H1 (cell line): Measurements from ENCODE around the gene TMEM204. TPM values are rescaled to one million over a fixed set of nuclear protein-coding genes. Genes with fewer than 3 reads are reported as not detected.

ENCODE experiments used
- CTCF ChIA-PET: fragments of 300-600 bp; sonication (Branson Sonifier 250); formaldehyde crosslinking; loops from one replicate; lab custom pipeline; 2021; ENCODE audit not compliant: partially characterized antibody; lab: Charles Lee
- POLR2A ChIA-PET: fragments of 300-600 bp; sonication (Branson Sonifier 250); formaldehyde crosslinking; loops from one replicate; lab custom pipeline; 2021; ENCODE audit warnings: inconsistent platforms; ENCODE audit not compliant: partially characterized antibody; lab: Charles Lee
- DNase-seq, 2 experiments: peaks; one replicate each; pipeline versions ENCODE4 v3.0.0 to v3.0.0-alpha.2; 2010 to 2022; ENCODE audit warnings: low spot score in 2 of 2, low read depth in 1 of 2, mixed read lengths in 1 of 2
- FAIRE-seq: peaks from 2 replicates; lab custom pipeline; 2011; peaks lifted over from hg19 to GRCh38; lab: Jason Lieb, UNC
- H2AFZ ChIP-seq: 2 replicates; pipeline ENCODE4 v1.8.1; 2012; ENCODE audit warnings: low read length, inconsistent platforms
- H2AK5ac ChIP-seq: 2 replicates; pipeline ENCODE4 v1.6.1; 2013; ENCODE audit warnings: low read depth, low read length
- H2BK120ac ChIP-seq: replicated peaks from 2 replicates; pipeline ENCODE3; 2013; ENCODE audit warnings: low read depth, low read length, inconsistent platforms
- H2BK12ac ChIP-seq: 2 replicates; pipeline ENCODE4 v1.6.1; 2013; ENCODE audit warnings: low read depth, low read length
- H2BK15ac ChIP-seq: 2 replicates; pipeline ENCODE4 v1.6.1; 2013; ENCODE audit warnings: low read length
- H2BK20ac ChIP-seq: 2 replicates; pipeline ENCODE4 v1.6.1; 2013; ENCODE audit warnings: low read length
- H2BK5ac ChIP-seq: 2 replicates; pipeline ENCODE4 v1.6.1; 2013; ENCODE audit warnings: low read depth, low read length
- H3K14ac ChIP-seq: 2 replicates; pipeline ENCODE4 v1.6.1; 2013; ENCODE audit warnings: inconsistent platforms; ENCODE audit not compliant: insufficient read length
- H3K18ac ChIP-seq: 2 replicates; pipeline ENCODE4 v1.6.1; 2013; ENCODE audit warnings: low read length; ENCODE audit errors: extremely low read depth
- H3K23ac ChIP-seq: 2 replicates; pipeline ENCODE4 v1.6.1; 2013; ENCODE audit warnings: inconsistent platforms; ENCODE audit not compliant: insufficient read length
- H3K23me2 ChIP-seq: 2 replicates; pipeline ENCODE4 v1.6.1; 2013; ENCODE audit warnings: low read depth, low read length
- H3K27ac ChIP-seq: 2 replicates; pipeline ENCODE4 v1.6.1; 2011; ENCODE audit warnings: low read depth, low read length, inconsistent platforms
- H3K27me3 ChIP-seq, 4 experiments: replicated peaks in 1 of 4; 1 replicate in 1 of 4; 2 replicates in 3 of 4; pipeline versions ENCODE4 v1.6.1 to v1.8.1; 2011 to 2013; ENCODE audit warnings: low read length in 3 of 4, mild to moderate bottlenecking in 3 of 4, inconsistent platforms in 2 of 4, mixed read lengths in 2 of 4, moderate library complexity in 1 of 4; ENCODE audit not compliant: control insufficient read depth in 3 of 4, insufficient read depth in 3 of 4; ENCODE audit errors: extremely low read depth in 1 of 4
- H3K36me3 ChIP-seq, 4 experiments: 2 replicates each; pipeline versions ENCODE4 v1.6.1 to v1.8.1; 2011 to 2013; ENCODE audit warnings: mild to moderate bottlenecking in 4 of 4, low read length in 3 of 4, moderate library complexity in 2 of 4, control low read depth in 1 of 4, inconsistent platforms in 1 of 4; ENCODE audit not compliant: insufficient read depth in 4 of 4, control insufficient read depth in 2 of 4
- H3K4ac ChIP-seq: replicated peaks from 2 replicates; pipeline ENCODE3; 2013; ENCODE audit warnings: low read length, low read depth, mixed read lengths, inconsistent platforms; ENCODE audit not compliant: insufficient read length
- H3K4me1 ChIP-seq, 4 experiments: replicated peaks in 1 of 4; 1 replicate in 1 of 4; 2 replicates in 3 of 4; pipeline versions ENCODE4 v1.6.1 to v1.8.1; 2011 to 2013; ENCODE audit warnings: low read length in 3 of 4, inconsistent platforms in 2 of 4, mixed read lengths in 1 of 4; ENCODE audit not compliant: insufficient read depth in 4 of 4, control insufficient read depth in 3 of 4
- H3K4me2 ChIP-seq, 2 experiments: 2 replicates each; pipeline versions ENCODE4 v1.6.1 to v1.8.1; 2011 to 2013; ENCODE audit warnings: low read depth in 2 of 2, low read length in 2 of 2, control low read depth in 1 of 2, inconsistent platforms in 1 of 2, mild to moderate bottlenecking in 1 of 2; ENCODE audit not compliant: insufficient read depth in 1 of 2
- H3K4me3 ChIP-seq, 4 experiments: fragments of 200-600, 300-600 bp in 1 of 4; sonication (generic), shearing (Covaris generic), sonication (Bioruptor Twin) in 1 of 4; 2 replicates each; pipeline versions ENCODE4 v1.5.1 to v1.8.1; 2011 to 2016; ENCODE audit warnings: low read length in 4 of 4, low read depth in 3 of 4, control low read depth in 2 of 4, inconsistent platforms in 2 of 4, mild to moderate bottlenecking in 2 of 4, mixed read lengths in 1 of 4, moderate library complexity in 1 of 4; ENCODE audit not compliant: insufficient read depth in 2 of 4; ENCODE audit errors: extremely low read depth in 1 of 4
- H3K56ac ChIP-seq: replicated peaks from 2 replicates; pipeline ENCODE3; 2013; ENCODE audit warnings: low read depth, mild to moderate bottlenecking, mixed read lengths, low read length, inconsistent platforms; ENCODE audit not compliant: insufficient read length
- H3K79me1 ChIP-seq: 2 replicates; pipeline ENCODE4 v1.6.1; 2013; ENCODE audit warnings: low read depth, low read length, control low read depth
- H3K79me2 ChIP-seq, 2 experiments: 2 replicates each; pipeline versions ENCODE4 v1.6.1 to v1.8.1; 2012 to 2013; ENCODE audit warnings: low read length in 2 of 2, mild to moderate bottlenecking in 2 of 2, inconsistent platforms in 1 of 2; ENCODE audit not compliant: insufficient read depth in 2 of 2, control insufficient read depth in 1 of 2
- H3K9ac ChIP-seq, 4 experiments: replicated peaks in 1 of 4; 1 replicate in 1 of 4; 2 replicates in 3 of 4; pipeline versions ENCODE4 v1.6.1 to v1.8.1; 2011 to 2013; ENCODE audit warnings: low read depth in 3 of 4, low read length in 3 of 4, control low read depth in 2 of 4, mild to moderate bottlenecking in 2 of 4, moderate library complexity in 2 of 4, inconsistent platforms in 1 of 4; ENCODE audit errors: extremely low read depth in 1 of 4
- H3K9me3 ChIP-seq, 2 experiments: 2 replicates each; pipeline versions ENCODE4 v1.6.1 to v1.8.1; 2012 to 2013; ENCODE audit warnings: mild to moderate bottlenecking in 2 of 2, moderate library complexity in 2 of 2, control low read depth in 1 of 2, inconsistent platforms in 1 of 2, low read depth in 1 of 2, low read length in 1 of 2, mixed read lengths in 1 of 2; ENCODE audit not compliant: insufficient read depth in 2 of 2
- H4K20me1 ChIP-seq, 2 experiments: replicated peaks in 1 of 2; 2 replicates each; pipeline versions ENCODE3 to v1.8.1; 2011 to 2013; ENCODE audit warnings: inconsistent platforms in 2 of 2, low read length in 2 of 2, mild to moderate bottlenecking in 1 of 2; ENCODE audit not compliant: insufficient read depth in 2 of 2, control insufficient read depth in 1 of 2
- H4K5ac ChIP-seq: 2 replicates; pipeline ENCODE4 v1.6.1; 2013; ENCODE audit warnings: low read length, low read depth, mixed read lengths, inconsistent platforms; ENCODE audit not compliant: insufficient read length
- H4K8ac ChIP-seq: 2 replicates; pipeline ENCODE4 v1.8.0; 2013; ENCODE audit warnings: mild to moderate bottlenecking, moderate library complexity, low read length, inconsistent platforms; ENCODE audit not compliant: insufficient read depth; ENCODE audit errors: extremely low read depth
- H4K91ac ChIP-seq: replicated peaks from 2 replicates; pipeline ENCODE3; 2013; ENCODE audit warnings: low read length, mixed read lengths, inconsistent platforms; ENCODE audit not compliant: insufficient read length
- ASH2L ChIP-seq: fragments of 200-600, 300-600 bp; sonication (generic); IDR thresholded peaks from one replicate; pipeline ENCODE4 v1.7.1; 2017; ENCODE audit warnings: low read length
- RAD21 ChIP-seq, 2 experiments: IDR thresholded peaks in 1 of 2; conservative IDR thresholded peaks in 1 of 2; 2 replicates each; pipeline ENCODE4 v1.6.1; 2011; ENCODE audit warnings: low read depth in 2 of 2, low read length in 2 of 2, improper control_type of control experiment in 1 of 2, inconsistent platforms in 1 of 2, mild to moderate bottlenecking in 1 of 2, moderate library complexity in 1 of 2
- WGBS, 2 experiments: shearing (Covaris generic) in 1 of 2; methylation state at CpG; one replicate each; pipeline versions ENCODE4 v1.1.6 to v1.1.7; 2013 to 2015; ENCODE audit warnings: low lambda C conversion rate in 2 of 2, mixed read lengths in 2 of 2, inconsistent platforms in 1 of 2, low coverage in 1 of 2, missing lambda C conversion rate in 1 of 2; ENCODE audit not compliant: insufficient replicate concordance in 2 of 2, insufficient coverage in 1 of 2, insufficient read length in 1 of 2; ENCODE audit errors: extremely low coverage in 1 of 2, missing lambda C conversion rate in 1 of 2; 5-methylcytosine and 5-hydroxymethylcytosine counted together
- polyA plus RNA-seq, 7 experiments: library from polyadenylated mRNA; depleted of rRNA in 3 of 7; stranded (reverse) in 5 of 7; unstranded in 2 of 7; fragments of >200 nt in 5 of 7; fragments of 200-250 nt in 2 of 7; gene quantifications; 1 replicate in 5 of 7; 2 replicates in 1 of 7; 4 replicates in 1 of 7; pipeline versions ENCODE4 v1.2.1 to v1.2.3, GENCODE V29; 2011 to 2013; ENCODE audit warnings: missing spikeins in 2 of 7, mixed read lengths in 2 of 7
- total RNA-seq: library from RNA; stranded (reverse); fragmentation: NEBNext Ultra II Directional; extraction: Animal tissue kit (Norgen Biotek cat#: 25700); gene quantifications from 2 replicates; pipeline ENCODE4 v1.2.1, GENCODE V29; 2021

TMEM204 gene
- total and polyA plus RNA-seq, 2 of the 8 experiments (the other 6 are each of a cell fraction or from before 2014, with no cell fraction given): not detected

DNA sequence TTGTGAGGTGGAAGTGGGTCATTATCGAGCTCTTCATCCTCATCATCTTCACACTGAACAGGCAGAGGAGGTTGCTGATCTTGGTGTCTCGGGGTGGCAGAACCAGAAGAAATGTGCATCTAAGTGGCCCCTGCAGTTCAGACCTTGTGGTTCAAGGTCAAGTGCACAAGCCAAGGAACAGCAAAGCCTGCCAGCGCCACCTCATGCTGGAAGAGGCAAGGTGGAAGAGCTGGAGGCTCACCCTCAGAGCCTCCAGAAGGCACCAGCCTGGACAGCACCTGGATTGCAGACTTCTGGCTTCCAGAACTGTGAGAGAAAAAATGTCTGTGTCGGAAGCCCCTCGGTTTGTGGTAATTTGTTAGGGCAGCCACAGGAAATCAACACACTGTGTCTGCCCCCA lies 45.7 kb downstream of the TMEM204 start:
- no peak overlapping the region for H2BK12ac ChIP-seq
- POLR2A ChIA-PET: interaction anchor here (0.8 kb wide), 1 partner anchor 11 kb away, joined by 3 read pairs; no protein-coding TSS in a partner anchor
- H3K9me3 ChIP-seq: no peaks in the 10 kb centered on the region
- H3K56ac ChIP-seq: no peak overlapping the region
- no peak overlapping the region for H3K4me3 ChIP-seq
- H2BK15ac ChIP-seq: no peak overlapping the region
- no peak overlapping the region for H2BK20ac ChIP-seq
- CTCF ChIA-PET: interaction anchor here (1.1 kb wide), 1 partner anchor 43 kb away, joined by 4 read pairs; no protein-coding TSS in a partner anchor
- no peak overlapping the region for H3K27ac ChIP-seq
- H2BK120ac ChIP-seq: no peak overlapping the region
- no peak overlapping the region for H4K5ac ChIP-seq
- peaks cover 3 to 20% (median 11%) of the 10 kb centered on the region in 4 experiments; a peak in 6 of 8 replicates for H3K36me3 ChIP-seq
- FAIRE-seq (no peak), DNase-seq (no peak)
- no peak overlapping the region for H3K23ac ChIP-seq
- H3K14ac ChIP-seq: no peak overlapping the region
- H2AK5ac ChIP-seq: no peak overlapping the region
- no peak overlapping the region for H4K91ac ChIP-seq
- no peaks in the 10 kb centered on the region for H3K79me1 ChIP-seq
- H2BK5ac ChIP-seq: no peak overlapping the region
- no peak overlapping the region for H3K4ac ChIP-seq
- 90% methylated on average over 5 of the region's 5 CpGs; no CpG with 5 or more reads in 1 of the 2 experiments for WGBS, 2 experiments
- no peaks in the 10 kb centered on the region for H3K23me2 ChIP-seq
- H3K4me1 ChIP-seq: no peaks in the 10 kb centered on the region
- no peak overlapping the region for H2AFZ ChIP-seq
- H3K4me2 ChIP-seq: no peak overlapping the region
- no peak overlapping the region for H3K18ac ChIP-seq
- no peak overlapping the region for H3K9ac ChIP-seq
- no peak overlapping the region for H4K8ac ChIP-seq
- H3K27me3 ChIP-seq: no peaks in the 10 kb centered on the region
- H4K20me1 ChIP-seq: no peaks in the 10 kb centered on the region
- H3K79me2 ChIP-seq: no peaks in the 10 kb centered on the region
- TF ChIP-seq RAD21 (IDR thresholded peaks at IDR 0.05 in 1 of 2, conservative IDR thresholded peaks at IDR 0.05 in 1 of 2; ENCODE audit: low read depth in 2 of 2, low read length in 2 of 2): no peak
- no peak for TF ChIP-seq ASH2L
